IPS-18a (cell line): ENCODE data around the gene B3GNT5.

Source experiments
- H3K27ac ChIP-seq: one replicate; pipeline ENCODE4 v1.5.1; 2013; ENCODE audit warnings: low read length
- H3K27me3 ChIP-seq: one replicate; pipeline ENCODE4 v1.6.1; 2013; ENCODE audit warnings: mild to moderate bottlenecking, low read length; ENCODE audit not compliant: control insufficient read depth, insufficient read depth
- H3K36me3 ChIP-seq: one replicate; pipeline ENCODE4 v1.6.1; 2013; ENCODE audit warnings: low read depth, low read length; ENCODE audit not compliant: control insufficient read depth
- H3K4me1 ChIP-seq: one replicate; pipeline ENCODE4 v1.6.1; 2013; ENCODE audit warnings: low read depth, low read length; ENCODE audit not compliant: control insufficient read depth
- H3K4me3 ChIP-seq: one replicate; pipeline ENCODE4 v1.5.1; 2013; ENCODE audit warnings: low read length
- H3K9ac ChIP-seq: one replicate; pipeline ENCODE4 v1.6.1; 2013; ENCODE audit warnings: mild to moderate bottlenecking, low read length, moderate library complexity
- H3K9me3 ChIP-seq: one replicate; pipeline ENCODE4 v1.6.1; 2013; ENCODE audit warnings: low read depth, low read length; ENCODE audit not compliant: control insufficient read depth

Gene B3GNT5

GRCh38 chr3:183233966-183234365, 19.1 kb upstream of the B3GNT5 start:
- H3K9me3 ChIP-seq, result no peaks in the 10 kb centered on the region
- no peak overlapping the region for H3K9ac ChIP-seq
- H3K4me1 ChIP-seq, result no peaks in the 10 kb centered on the region

GRCh38 chr3:183239046-183239445, 14.0 kb upstream of the B3GNT5 start:
- Histone ChIP-seq H3K27ac (no peak overlapping the region), H3K9me3 (peaks cover 6% of the 10 kb centered on the region), H3K4me3 (no peak overlapping the region), H3K36me3 (no peaks in the 10 kb centered on the region), H3K4me1 (no peaks in the 10 kb centered on the region), H3K9ac (no peak overlapping the region), H3K27me3 (no peaks in the 10 kb centered on the region)

More at GRCh38 chr3:183233966-183234365, 19.1 kb upstream of the B3GNT5 start:
- Histone ChIP-seq H3K36me3 (no peaks in the 10 kb centered on the region), H3K27me3 (no peaks in the 10 kb centered on the region), H3K4me3 (no peak overlapping the region), H3K27ac (no peak overlapping the region)

- H3K27me3 ChIP-seq, result no peaks in the 10 kb centered on the region
- peaks cover 6% of the 10 kb centered on the region for H3K9me3 ChIP-seq
- H3K9ac ChIP-seq, result no peak overlapping the region
- no peaks in the 10 kb centered on the region for H3K36me3 ChIP-seq
- no peak overlapping the region for H3K27ac ChIP-seq
- H3K4me1 ChIP-seq, result peaks cover 3% of the 10 kb centered on the region
- H3K4me3 ChIP-seq, result no peak overlapping the region
Measured at GRCh38 chr3:183242431-183242830, 10.6 kb upstream of the B3GNT5 start.

- Histone ChIP-seq H3K4me1 (peaks cover 9% of the 10 kb centered on the region), H3K27me3 (no peaks in the 10 kb centered on the region), H3K9ac (no peak overlapping the region), H3K9me3 (peaks cover 6% of the 10 kb centered on the region), H3K27ac (no peak overlapping the region), H3K4me3 (no peak overlapping the region), H3K36me3 (no peaks in the 10 kb centered on the region)
Measured at GRCh38 chr3:183244219-183244618, 8.8 kb upstream of the B3GNT5 start.

GRCh38 chr3:183244981-183245476, 8.0 kb upstream of the B3GNT5 start:
- peaks cover 13% of the 10 kb centered on the region for H3K4me1 ChIP-seq
- H3K9ac ChIP-seq, result no peak overlapping the region
- no peaks in the 10 kb centered on the region for H3K36me3 ChIP-seq
- H3K27ac ChIP-seq, result no peak overlapping the region
- H3K4me3 ChIP-seq, result no peak overlapping the region
- peaks cover 6% of the 10 kb centered on the region for H3K9me3 ChIP-seq
- no peaks in the 10 kb centered on the region for H3K27me3 ChIP-seq

- H3K27ac ChIP-seq, result no peak overlapping the region
- no peaks in the 10 kb centered on the region for H3K36me3 ChIP-seq
- peaks cover 4% of the 10 kb centered on the region for H3K9me3 ChIP-seq
- peaks cover 14% of the 10 kb centered on the region for H3K27me3 ChIP-seq
- H3K4me1 ChIP-seq, result peaks cover 13% of the 10 kb centered on the region
- H3K9ac ChIP-seq, result no peak overlapping the region
- H3K4me3 ChIP-seq, result no peak overlapping the region
Measured at GRCh38 chr3:183247011-183247589, 6.0 kb upstream of the B3GNT5 start.

GRCh38 chr3:183249006-183249718, 3.9 kb upstream of the B3GNT5 start:
- H3K27ac ChIP-seq, result no peak overlapping the region
- H3K9ac ChIP-seq, result no peak overlapping the region
- H3K4me3 ChIP-seq, result no peak overlapping the region
- no peaks in the 10 kb centered on the region for H3K36me3 ChIP-seq
- H3K27me3 ChIP-seq, result peaks cover 31% of the 10 kb centered on the region
- no peaks in the 10 kb centered on the region for H3K9me3 ChIP-seq
- H3K4me1 ChIP-seq, result peaks cover 17% of the 10 kb centered on the region

- Histone ChIP-seq H3K9ac (no peak overlapping the region), H3K27me3 (peaks cover 43% of the 10 kb centered on the region), H3K9me3 (no peaks in the 10 kb centered on the region)
Measured at GRCh38 chr3:183252118-183252782, 803 bp upstream of the B3GNT5 start.

GRCh38 chr3:183253528-183254486, 754 bp downstream of the B3GNT5 start:
- H3K9me3 ChIP-seq, result no peaks in the 10 kb centered on the region
- no peaks in the 10 kb centered on the region for H3K36me3 ChIP-seq
- H3K9ac ChIP-seq, result peak overlapping the region; percentile 71
- peaks cover 43% of the 10 kb centered on the region for H3K27me3 ChIP-seq
- no peak overlapping the region for H3K27ac ChIP-seq
- H3K4me3 ChIP-seq, result peak overlapping the region; percentile 84
- peaks cover 27% of the 10 kb centered on the region for H3K4me1 ChIP-seq

More at GRCh38 chr3:183252118-183252782, 803 bp upstream of the B3GNT5 start:
- Histone ChIP-seq H3K27ac (no peak overlapping the region), H3K4me3 (peak overlapping the region; percentile 57), H3K4me1 (peaks cover 29% of the 10 kb centered on the region), H3K36me3 (no peaks in the 10 kb centered on the region)

GRCh38 chr3:183254487-183255347, 1.7 kb downstream of the B3GNT5 start:
- Histone ChIP-seq H3K4me3 (peak overlapping the region; percentile 84), H3K36me3 (no peaks in the 10 kb centered on the region), H3K9ac (peak overlapping the region; percentile 71), H3K9me3 (no peaks in the 10 kb centered on the region), H3K4me1 (peaks cover 19% of the 10 kb centered on the region), H3K27ac (no peak overlapping the region), H3K27me3 (peaks cover 43% of the 10 kb centered on the region)
